ENCODE measurements around the gene CRYBB1. TPM values are rescaled to one million over a fixed set of nuclear protein-coding genes. Genes with fewer than 3 reads are reported as not detected.

Gene CRYBB1
- total and polyA plus RNA-seq, 4 donors, result 0.14 to 1.1 (median 0.45) TPM

GRCh38 chr22:26612652-26613051 is 5.2 kb downstream of the CRYBB1 start:
- no peak overlapping the region for H3K4me3 ChIP-seq
- no peak overlapping the region for H3K27ac ChIP-seq (ENCODE audit: low read depth in 1 of 2, low read length in 1 of 2)
- TF ChIP-seq, protein P1, sequence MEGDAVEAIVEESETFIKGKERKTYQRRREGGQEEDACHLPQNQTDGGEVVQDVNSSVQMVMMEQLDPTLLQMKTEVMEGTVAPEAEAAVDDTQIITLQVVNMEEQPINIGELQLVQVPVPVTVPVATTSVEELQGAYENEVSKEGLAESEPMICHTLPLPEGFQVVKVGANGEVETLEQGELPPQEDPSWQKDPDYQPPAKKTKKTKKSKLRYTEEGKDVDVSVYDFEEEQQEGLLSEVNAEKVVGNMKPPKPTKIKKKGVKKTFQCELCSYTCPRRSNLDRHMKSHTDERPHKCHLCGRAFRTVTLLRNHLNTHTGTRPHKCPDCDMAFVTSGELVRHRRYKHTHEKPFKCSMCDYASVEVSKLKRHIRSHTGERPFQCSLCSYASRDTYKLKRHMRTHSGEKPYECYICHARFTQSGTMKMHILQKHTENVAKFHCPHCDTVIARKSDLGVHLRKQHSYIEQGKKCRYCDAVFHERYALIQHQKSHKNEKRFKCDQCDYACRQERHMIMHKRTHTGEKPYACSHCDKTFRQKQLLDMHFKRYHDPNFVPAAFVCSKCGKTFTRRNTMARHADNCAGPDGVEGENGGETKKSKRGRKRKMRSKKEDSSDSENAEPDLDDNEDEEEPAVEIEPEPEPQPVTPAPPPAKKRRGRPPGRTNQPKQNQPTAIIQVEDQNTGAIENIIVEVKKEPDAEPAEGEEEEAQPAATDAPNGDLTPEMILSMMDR (IDR thresholded peaks at IDR 0.05; ENCODE audit: control extremely low read depth, extremely low read depth), result no peak
- WGBS, 2 donors, result 90% methylated on average over 4 of the region's 4 CpGs
- DNase-seq, result no peak
- H3K4me1 ChIP-seq (ENCODE audit: control insufficient read depth in 5 of 5, insufficient read depth in 5 of 5, low read length in 5 of 5), result peaks cover 0 to 9% (median 5%) of the 10 kb centered on the region in 5 donors
- H3K36me3 ChIP-seq (ENCODE audit: control insufficient read depth in 4 of 4, insufficient read depth in 4 of 4, low read length in 4 of 4), result no peaks in the 10 kb centered on the region
- H3K27me3 ChIP-seq (ENCODE audit: control insufficient read depth in 3 of 3, insufficient read depth in 3 of 3, low read length in 2 of 3), result peaks cover 0 to 8% (median 8%) of the 10 kb centered on the region in 3 donors
- no peaks in the 10 kb centered on the region for H3K9me3 ChIP-seq (ENCODE audit: control insufficient read depth in 4 of 4, insufficient read depth in 3 of 4, low read length in 3 of 4)
- ATAC-seq (ENCODE audit: insufficient read depth, low FRiP score), result no peak
- H3K9ac ChIP-seq (ENCODE audit: insufficient read depth in 1 of 2, low read length in 2 of 2), result no peak overlapping the region

GRCh38 chr22:26610996-26611395 is 6.8 kb downstream of the CRYBB1 start:
- ATAC-seq (ENCODE audit: insufficient read depth, low FRiP score) (no peak), DNase-seq (no peak)
- Histone ChIP-seq H3K4me3 (no peak overlapping the region), H3K27ac (ENCODE audit: low read depth in 1 of 2, low read length in 1 of 2) (no peak overlapping the region), H3K36me3 (ENCODE audit: control insufficient read depth in 4 of 4, insufficient read depth in 4 of 4, low read length in 4 of 4) (no peaks in the 10 kb centered on the region), H3K27me3 (ENCODE audit: control insufficient read depth in 3 of 3, insufficient read depth in 3 of 3, low read length in 2 of 3) (peaks cover 0 to 8% (median 8%) of the 10 kb centered on the region in 3 donors), H3K4me1 (ENCODE audit: control insufficient read depth in 5 of 5, insufficient read depth in 5 of 5, low read length in 5 of 5) (peaks cover 0 to 2% (median 0%) of the 10 kb centered on the region in 5 donors), H3K9me3 (ENCODE audit: control insufficient read depth in 4 of 4, insufficient read depth in 3 of 4, low read length in 3 of 4) (no peaks in the 10 kb centered on the region), H3K9ac (ENCODE audit: insufficient read depth in 1 of 2, low read length in 2 of 2) (no peak overlapping the region)
- 73 to 94% methylated on average over 2 of the region's 2 CpGs for WGBS, 2 donors
- TF ChIP-seq, protein P1 (IDR thresholded peaks at IDR 0.05; ENCODE audit: control extremely low read depth, extremely low read depth), result no peak

GRCh38 chr22:26610072-26610958 is 7.5 kb downstream of the CRYBB1 start:
- WGBS, 2 donors, result 67 to 79% methylated on average over 12 of the region's 12 CpGs
- DNase-seq (no peak), ATAC-seq (ENCODE audit: insufficient read depth, low FRiP score) (no peak)
- Histone ChIP-seq H3K4me3 (no peak overlapping the region), H3K27ac (ENCODE audit: low read depth in 1 of 2, low read length in 1 of 2) (no peak overlapping the region), H3K27me3 (ENCODE audit: control insufficient read depth in 3 of 3, insufficient read depth in 3 of 3, low read length in 2 of 3) (peaks cover 0 to 8% (median 8%) of the 10 kb centered on the region in 3 donors), H3K36me3 (ENCODE audit: control insufficient read depth in 4 of 4, insufficient read depth in 4 of 4, low read length in 4 of 4) (no peaks in the 10 kb centered on the region), H3K9ac (ENCODE audit: insufficient read depth in 1 of 2, low read length in 2 of 2) (no peak overlapping the region), H3K9me3 (ENCODE audit: control insufficient read depth in 4 of 4, insufficient read depth in 3 of 4, low read length in 3 of 4) (no peaks in the 10 kb centered on the region), H3K4me1 (ENCODE audit: control insufficient read depth in 5 of 5, insufficient read depth in 5 of 5, low read length in 5 of 5) (peaks cover 0 to 2% (median 0%) of the 10 kb centered on the region in 5 donors)
- TF ChIP-seq, protein P1 (IDR thresholded peaks at IDR 0.05; ENCODE audit: control extremely low read depth, extremely low read depth), result no peak
